ENCODE results near the gene FGFR3. TPM values are rescaled to one million over a fixed set of nuclear protein-coding genes. Genes with fewer than 3 reads are reported as not detected.
A peak's percentile ranks its signal among the peaks of the same experiment; 100 is the strongest.

The FGFR3 gene
- 100 to 1,000 TPM; 438 to 805 (median 489) TPM for total RNA-seq

DNA sequence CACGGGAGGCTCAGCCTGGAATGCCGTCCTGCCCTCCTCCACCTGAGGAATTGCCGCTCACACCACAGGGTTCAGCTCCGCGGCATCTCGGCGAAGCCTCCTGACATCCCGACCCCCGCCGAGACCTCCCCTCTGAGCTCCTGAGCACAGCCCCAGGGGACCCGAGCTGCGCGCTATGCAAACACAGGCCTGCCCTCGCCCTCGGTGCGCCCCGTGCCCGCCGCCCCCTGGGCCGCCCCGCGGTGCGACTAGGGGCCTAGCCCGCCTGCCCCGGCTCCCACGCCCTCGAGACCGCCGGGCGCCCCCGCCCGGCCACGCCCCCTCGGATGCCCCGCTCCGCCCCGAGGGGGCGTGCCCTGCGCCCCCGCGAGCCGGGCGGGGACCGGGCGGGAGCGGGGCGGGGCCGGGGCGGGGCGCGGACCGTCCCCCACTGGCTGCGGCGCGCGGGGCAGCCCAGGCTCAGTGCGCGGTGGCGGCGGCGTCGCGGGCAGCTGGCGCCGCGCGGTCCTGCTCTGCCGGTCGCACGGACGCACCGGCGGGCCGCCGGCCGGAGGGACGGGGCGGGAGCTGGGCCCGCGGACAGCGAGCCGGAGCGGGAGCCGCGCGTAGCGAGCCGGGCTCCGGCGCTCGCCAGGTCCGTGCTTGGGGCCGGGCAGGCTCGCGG is at the start of gene FGFR3:
TSS of gene FGFR3 (plus strand) at position 462 of the 664 bp plus-strand sequence. CDS start 642 bp downstream, outside the sequence.
- DNase-seq (ENCODE audit: low spot score in 2 of 2), result no peak
- TF ChIP-seq, protein P1, sequence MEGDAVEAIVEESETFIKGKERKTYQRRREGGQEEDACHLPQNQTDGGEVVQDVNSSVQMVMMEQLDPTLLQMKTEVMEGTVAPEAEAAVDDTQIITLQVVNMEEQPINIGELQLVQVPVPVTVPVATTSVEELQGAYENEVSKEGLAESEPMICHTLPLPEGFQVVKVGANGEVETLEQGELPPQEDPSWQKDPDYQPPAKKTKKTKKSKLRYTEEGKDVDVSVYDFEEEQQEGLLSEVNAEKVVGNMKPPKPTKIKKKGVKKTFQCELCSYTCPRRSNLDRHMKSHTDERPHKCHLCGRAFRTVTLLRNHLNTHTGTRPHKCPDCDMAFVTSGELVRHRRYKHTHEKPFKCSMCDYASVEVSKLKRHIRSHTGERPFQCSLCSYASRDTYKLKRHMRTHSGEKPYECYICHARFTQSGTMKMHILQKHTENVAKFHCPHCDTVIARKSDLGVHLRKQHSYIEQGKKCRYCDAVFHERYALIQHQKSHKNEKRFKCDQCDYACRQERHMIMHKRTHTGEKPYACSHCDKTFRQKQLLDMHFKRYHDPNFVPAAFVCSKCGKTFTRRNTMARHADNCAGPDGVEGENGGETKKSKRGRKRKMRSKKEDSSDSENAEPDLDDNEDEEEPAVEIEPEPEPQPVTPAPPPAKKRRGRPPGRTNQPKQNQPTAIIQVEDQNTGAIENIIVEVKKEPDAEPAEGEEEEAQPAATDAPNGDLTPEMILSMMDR (IDR thresholded peaks at IDR 0.05), result no peak
- no peak for TF ChIP-seq POLR2A (IDR thresholded peaks at IDR 0.05)
- peak within 1 kb of the TSS; percentile 23 for H3K4me3 ChIP-seq (ENCODE audit: low read depth, poor library complexity, severe bottlenecking)
- intact Hi-C loops (cut with DNase I; ENCODE audit: low total_unique reads), result no loop called here
- 2% methylated on average over 34 of the region's 95 CpGs; no CpG with 5 or more reads in 1 of the 2 donors for WGBS, 2 donors

DNA sequence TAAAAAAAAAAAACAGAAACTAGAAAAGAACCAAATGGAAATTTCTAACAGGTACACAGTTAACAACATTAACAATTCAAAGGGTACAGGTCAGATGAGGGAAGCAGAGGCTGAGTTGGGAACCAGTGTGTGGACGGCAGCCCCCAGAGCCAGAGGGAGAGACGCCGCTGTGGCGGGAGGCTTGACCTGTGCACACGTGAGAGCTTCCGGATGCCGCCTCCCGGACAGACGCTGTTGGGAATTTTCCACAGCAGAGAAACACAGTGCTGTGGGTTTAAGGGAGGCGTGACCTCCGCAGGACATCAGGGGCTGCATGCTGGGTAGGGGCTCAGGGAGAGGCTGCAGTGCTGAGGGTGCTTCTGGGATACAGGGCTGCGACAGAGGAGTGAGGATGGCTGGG is 49.5 kb upstream of the FGFR3 start:
- no peak overlapping the region for H3K4me3 ChIP-seq (ENCODE audit: low read depth, poor library complexity, severe bottlenecking)
- no peak for DNase-seq (ENCODE audit: low spot score in 2 of 2)
- no peak for TF ChIP-seq POLR2A (IDR thresholded peaks at IDR 0.05)
- TF ChIP-seq, protein P1 (IDR thresholded peaks at IDR 0.05), result no peak
- 76 to 80% methylated on average over 12 of the region's 12 CpGs for WGBS, 2 donors
- intact Hi-C loops (cut with DNase I; ENCODE audit: low total_unique reads), result no loop called here

GRCh38 chr4:1743975-1744374 is 49.1 kb upstream of the FGFR3 start:
- intact Hi-C loops (cut with DNase I; ENCODE audit: low total_unique reads), result no loop called here
- DNase-seq (ENCODE audit: low spot score in 2 of 2), result no peak
- TF ChIP-seq POLR2A (IDR thresholded peaks at IDR 0.05), result no peak
- TF ChIP-seq, protein P1 (IDR thresholded peaks at IDR 0.05), result no peak
- 80 to 91% methylated on average over 5 to 6 of the region's 6 CpGs for WGBS, 2 donors
- H3K4me3 ChIP-seq (ENCODE audit: low read depth, poor library complexity, severe bottlenecking), result no peak overlapping the region

DNA sequence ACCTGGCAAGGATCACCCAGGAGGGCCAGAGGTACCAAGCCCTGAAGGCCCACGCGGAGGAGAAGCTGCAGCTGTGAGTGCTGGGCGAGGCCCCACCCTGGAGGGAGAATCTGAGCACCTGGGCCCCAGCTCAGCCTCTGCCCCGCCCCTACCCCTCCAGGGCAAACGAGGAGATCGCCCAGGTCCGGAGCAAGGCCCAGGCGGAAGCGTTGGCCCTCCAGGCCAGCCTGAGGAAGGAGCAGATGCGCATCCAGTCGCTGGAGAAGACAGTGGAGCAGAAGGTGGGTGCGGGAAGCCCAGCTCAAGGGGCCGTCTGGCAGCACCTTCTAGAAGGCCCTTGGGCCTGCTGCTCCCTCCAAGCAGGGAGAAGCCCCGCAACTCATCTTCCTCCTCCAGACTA is 48.5 kb upstream of the FGFR3 start:
- TF ChIP-seq, protein P1 (IDR thresholded peaks at IDR 0.05), result no peak
- no peak for TF ChIP-seq POLR2A (IDR thresholded peaks at IDR 0.05)
- no peak overlapping the region for H3K4me3 ChIP-seq (ENCODE audit: low read depth, poor library complexity, severe bottlenecking)
- no peak for DNase-seq (ENCODE audit: low spot score in 2 of 2)
- WGBS, 2 donors, result 62 to 66% methylated on average over 13 to 14 of the region's 14 CpGs
- intact Hi-C loops (cut with DNase I; ENCODE audit: low total_unique reads), result no loop called here

DNA sequence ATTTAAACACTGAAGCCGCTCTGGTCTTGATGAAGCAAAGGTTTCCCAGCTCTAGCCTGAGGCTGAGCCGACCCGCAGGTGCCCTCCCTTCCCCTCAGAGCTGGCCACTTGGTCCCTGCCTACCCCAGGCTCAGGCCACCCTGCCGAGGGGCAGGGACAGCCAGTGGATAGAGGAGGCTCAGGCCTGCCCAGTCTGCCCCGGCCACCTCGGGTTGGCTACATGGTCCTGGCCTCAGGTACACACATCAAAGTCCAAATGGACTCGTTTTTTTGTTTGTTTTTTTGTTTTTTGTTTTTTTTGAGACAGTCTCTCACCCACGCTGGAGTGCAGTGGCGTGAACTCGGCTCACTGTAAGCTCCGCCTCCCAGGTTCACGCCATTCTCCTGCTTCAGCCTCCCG is 47.9 kb upstream of the FGFR3 start:
- 90 to 94% methylated on average over 13 of the region's 13 CpGs for WGBS, 2 donors

More for the DNA sequence above, 47.9 kb upstream of the FGFR3 start:
- DNase-seq (ENCODE audit: low spot score in 2 of 2), result no peak
- intact Hi-C loops (cut with DNase I; ENCODE audit: low total_unique reads), result loop anchor here (5.0 kb wide), 1 partner anchor 152 kb away; no protein-coding TSS in a partner anchor
- no peak overlapping the region for H3K4me3 ChIP-seq (ENCODE audit: low read depth, poor library complexity, severe bottlenecking)
- TF ChIP-seq, protein P1 (IDR thresholded peaks at IDR 0.05), result no peak
- TF ChIP-seq POLR2A (IDR thresholded peaks at IDR 0.05), result no peak
